Medulla oblongata (tissue), 1 donor: ENCODE measurements around the gene CCDC124.

Source experiments
- DNase-seq: peaks from one replicate; pipeline ENCODE4 v3.0.0-alpha.2; 2015; ENCODE audit errors: extremely low spot score

Gene CCDC124

DNA sequence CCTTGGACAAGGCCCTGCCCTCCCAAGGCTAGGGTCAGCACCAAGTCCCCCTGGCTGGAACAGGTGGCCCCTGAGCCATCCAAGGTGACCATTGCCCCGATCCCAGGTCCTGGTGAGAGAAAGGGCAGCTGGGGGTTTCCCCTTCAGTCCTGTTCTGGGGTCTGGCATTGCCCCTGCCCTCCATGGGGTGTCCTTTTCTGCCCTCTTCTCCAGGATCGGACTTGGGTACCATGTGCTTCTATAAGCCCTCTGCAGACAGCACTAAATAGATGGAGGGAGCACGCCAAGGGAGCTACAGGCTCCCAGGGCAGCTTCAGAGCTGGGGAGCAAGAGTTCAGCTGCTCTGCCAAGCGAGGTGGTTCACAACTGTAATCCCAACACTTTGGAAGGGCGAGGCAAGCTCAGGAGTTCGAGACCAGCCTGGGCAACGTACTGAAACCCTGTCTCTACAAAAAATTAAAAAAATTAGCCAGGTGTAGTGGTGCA, 20.5 kb downstream of the CCDC124 start:
- DNase-seq: no peak

DNA sequence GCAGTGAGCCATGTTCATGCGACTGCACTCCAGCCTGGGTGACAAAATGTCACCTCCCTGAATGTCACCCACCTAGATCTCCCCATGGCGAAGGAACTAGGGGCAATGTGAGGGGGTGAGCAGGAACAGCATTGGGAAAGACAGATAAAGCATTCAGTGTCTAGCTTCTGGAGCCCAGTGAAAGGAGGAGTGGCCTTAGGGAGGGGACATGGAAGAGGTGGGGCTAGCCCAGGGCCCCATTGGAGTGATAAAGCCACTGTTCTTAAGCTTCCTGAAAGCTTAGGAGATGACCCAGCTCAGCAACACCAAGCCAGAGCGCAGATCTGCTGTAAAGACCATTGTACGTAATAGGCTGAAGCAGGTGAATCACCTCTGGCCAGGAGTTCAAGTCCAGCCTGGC, 21.1 kb downstream of the CCDC124 start:
- no peak for DNase-seq

DNA sequence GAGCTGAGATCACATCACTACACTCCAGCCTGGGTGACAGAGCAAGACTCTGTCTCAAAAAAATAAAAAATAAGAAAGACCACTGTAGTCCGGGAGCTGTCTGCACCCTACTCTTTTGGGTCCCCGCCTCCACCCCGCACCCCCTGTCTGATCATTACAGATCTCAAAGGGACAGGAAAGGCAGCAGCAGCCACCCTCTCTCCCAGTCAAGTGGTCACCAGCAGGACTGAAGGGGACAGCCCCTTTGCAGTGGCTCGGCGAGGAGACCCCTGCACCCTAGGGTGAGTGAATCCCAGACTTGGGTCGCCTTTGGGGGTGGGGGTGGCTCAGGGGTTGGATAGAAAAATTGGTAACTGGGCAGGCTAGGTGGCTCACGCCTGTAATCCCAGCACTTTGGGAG, 21.6 kb downstream of the CCDC124 start:
- no peak for DNase-seq

DNA sequence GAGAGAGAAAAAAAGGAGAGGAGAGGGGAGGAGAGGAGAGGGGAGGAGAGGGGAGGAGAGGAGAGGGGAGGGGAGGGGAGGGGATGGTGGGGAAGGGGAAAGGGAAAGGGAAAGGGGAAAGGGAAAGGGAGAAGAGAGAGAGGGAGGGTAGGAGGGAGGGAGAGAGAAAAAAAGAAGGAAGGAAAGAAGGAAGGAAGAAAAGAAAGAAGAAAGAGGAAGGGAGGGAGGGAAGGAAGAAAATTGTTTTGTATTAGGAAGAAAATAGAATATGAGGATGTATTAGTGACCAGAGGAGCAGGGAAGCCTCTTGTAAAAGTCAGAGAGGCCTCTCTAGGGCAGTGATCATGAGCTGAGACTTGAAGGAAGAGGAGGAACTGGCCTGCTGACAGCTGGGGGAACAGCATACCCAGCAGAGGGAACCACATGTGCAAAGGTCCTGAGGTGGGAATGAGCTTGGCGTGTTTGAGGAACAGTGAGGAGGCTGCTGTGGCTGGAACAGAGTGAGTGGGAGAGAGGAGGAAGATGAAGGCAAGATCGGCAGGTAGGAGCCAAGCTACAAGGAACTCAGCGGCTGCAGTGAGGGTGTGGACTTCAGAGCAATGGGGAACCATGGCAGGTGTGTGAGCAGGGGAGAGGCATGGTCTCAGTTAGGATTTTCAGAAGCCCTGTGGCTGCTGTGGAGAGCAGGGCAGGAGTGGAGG, 24.5 kb downstream of the CCDC124 start:
- no peak for DNase-seq

DNA sequence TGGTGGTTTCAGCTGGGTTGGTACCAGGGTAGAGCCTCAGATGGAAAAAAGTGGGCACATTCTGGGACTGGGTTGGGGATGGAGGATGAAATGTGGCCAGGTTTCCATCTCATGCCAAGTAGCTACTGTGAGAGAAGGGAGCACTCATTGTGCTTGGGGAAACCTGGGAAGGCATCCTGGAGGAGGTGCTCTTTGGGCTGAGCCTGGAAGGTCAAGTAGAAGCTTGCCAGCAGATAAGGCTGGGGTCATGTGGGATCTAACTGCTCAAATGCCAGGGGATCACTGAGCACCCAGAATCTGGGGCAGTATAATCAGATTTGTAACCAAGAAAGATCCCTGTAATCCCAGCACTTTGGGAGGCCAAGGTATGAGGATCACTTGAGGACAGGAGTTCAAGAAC, 25.1 kb downstream of the CCDC124 start:
- DNase-seq: no peak

DNA sequence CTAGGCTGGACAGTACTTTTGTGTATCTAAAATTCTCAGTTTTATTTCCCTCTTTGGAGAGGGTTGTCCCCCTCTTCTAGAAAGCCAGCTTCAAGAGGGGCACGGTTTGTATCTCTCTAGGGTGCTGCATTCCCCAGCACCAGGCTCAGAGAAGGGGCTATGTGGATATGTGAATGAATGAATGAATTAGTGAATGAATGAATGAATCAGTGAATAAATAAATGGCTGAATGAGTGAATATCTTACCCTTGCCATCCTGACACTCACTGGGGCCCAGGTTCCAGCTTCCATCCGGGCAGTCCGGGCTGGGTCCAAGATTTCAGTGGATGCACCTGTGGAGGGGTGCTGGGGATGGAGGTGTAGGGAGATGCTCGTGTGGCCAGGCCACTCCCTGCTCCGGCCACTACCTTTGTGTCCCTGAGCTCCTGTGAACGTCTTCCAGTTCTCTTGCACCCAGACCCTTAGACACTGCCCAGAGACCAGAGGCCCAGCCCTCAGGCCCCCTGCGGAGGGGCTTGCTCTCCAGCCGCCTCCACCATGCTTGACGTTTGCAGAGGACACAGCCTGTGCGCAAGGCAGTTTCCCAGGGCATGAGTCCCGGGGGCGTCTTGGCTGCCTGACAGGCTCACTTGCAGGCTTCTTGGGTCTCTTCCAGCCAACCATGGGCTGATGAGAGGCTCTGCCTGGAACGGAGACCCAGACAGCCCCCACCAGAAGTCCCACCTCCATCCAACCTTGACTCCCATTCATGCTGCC, 31.3 kb downstream of the CCDC124 start:
- no peak for DNase-seq

DNA sequence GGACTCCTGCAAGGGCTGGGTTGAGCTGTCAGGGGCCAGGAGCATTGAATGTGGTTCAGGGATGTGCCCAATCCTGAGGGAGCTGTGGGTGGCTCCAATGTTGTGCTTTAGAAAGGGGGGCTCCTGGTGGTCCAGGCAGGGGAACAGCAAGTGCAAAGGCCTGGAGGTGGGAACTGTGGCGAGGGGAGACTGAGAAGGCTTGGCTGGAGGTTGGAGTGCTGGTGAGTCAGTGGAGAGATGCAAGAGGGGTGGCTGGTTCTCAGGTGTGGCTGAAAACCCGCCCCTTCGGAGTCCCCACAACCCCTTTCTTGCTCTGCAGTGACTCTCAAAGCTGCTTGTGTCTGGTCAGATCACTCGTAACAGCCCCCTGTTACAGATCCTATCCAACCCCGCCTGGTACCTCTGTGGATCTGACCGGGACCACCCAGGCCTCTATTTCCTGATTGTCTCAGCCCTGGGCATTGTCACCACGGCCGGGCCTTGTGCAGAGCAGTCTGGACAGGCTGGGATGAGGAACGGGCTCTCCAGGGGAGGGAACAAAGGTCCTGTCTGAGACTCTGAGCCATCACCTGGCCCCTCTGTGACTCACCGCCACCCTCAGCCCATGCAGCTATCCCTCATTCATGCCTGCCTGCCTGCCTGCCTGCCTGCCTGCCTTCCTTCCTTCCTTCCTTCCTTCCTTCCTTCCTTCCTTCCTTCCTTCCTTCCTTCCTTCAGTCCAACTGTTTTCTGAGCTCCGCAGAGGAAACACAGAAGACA, 32.7 kb downstream of the CCDC124 start:
- no peak for DNase-seq

DNA sequence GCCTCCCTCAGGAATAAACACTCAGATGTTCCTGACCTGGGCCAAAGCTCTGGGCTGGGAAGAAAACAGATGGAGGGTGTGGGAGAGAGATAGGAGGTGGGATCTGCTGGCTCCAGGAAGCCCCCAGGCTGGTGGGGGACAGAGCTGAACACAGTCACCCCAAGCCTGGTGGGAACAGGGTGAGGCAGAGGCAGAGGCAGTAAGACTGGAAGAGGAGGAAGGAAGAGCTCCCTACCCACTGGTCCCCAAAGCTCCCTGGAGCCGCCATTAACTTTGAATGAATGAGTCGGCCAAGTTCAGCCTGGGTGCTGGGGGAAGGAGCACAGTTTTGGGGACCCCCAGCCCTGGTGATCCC, 33.3 kb downstream of the CCDC124 start:
- no peak for DNase-seq

DNA sequence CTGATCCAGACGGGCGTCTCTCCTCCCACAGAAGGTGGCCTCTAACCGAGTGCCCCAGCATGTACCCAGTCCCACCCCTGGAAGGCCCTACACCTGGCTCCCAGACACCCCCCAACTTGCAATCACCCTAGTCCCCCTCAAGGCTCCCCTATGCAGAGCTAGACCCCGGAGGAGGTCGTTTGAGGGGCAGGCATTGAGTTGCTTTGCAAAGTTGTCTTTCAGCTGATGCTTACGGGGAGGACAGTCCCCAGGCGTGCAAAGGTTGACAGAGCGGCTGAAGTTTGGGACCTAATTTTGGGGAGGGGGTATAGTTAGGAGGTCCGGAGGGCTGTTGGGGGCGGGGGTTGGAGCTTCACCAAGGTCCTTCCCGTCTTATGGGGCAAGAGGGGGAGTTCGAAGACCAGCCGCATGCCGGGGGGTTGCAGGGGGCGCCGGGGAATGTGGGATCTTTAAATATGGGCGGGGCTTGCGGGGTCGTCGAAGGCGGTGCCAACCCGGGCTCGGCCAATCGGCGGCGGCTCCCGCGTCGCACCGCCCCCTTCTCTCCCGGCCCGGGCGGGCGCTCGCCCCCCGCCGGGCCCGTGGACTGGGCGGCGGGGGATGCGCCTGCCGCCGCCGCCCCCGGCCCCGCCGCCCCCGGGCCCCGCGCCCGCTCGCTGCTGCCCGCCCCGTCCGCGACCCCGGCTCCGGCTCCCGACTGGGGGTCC, 33.9 kb downstream of the CCDC124 start, which contains the start of gene KCNN1:
Gene KCNN1, plus strand, starts transcription at position 558 of the 707 bp plus-strand sequence. CDS start 6,782 bp downstream, outside the sequence.
- DNase-seq: no peak

DNA sequence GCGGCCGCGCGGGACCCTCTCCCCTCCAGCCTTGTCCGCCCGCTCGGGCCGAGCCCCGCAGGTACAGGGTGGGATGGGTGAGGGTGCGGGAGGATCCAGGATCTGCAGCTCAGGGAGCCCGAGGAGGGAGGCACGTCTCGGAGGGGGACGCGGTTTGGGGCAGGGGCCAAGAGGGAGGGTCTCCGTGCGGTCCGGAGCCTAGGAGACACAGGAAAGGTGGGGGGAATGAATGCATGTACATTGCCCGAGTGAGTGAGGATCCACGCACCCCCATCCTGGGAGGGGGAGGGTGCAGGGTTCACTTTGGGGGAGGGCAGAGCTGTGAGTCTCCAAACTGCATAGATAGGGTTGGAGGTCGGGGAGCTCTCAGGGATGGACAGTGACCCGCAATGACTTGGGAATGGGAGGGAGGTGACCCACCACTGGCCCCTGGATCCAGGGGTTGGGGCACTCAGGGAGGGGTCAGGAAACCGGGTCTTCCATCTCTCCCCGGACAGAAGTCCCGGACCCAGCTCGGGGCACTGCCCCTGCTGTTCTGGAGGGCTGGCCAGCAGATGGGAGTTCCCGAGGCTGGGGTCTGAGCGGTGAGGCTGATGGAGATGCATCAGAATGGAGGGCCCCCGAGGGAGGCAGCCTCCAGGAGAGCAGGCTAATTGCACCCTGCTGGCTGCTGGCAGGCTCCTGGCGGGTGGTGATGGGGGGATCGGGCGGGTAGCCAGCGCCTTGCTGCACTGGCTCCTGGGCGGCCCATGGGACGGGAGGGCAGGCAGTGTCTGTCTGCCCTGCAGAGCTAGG, 34.6 kb downstream of the CCDC124 start:
- DNase-seq: no peak

DNA sequence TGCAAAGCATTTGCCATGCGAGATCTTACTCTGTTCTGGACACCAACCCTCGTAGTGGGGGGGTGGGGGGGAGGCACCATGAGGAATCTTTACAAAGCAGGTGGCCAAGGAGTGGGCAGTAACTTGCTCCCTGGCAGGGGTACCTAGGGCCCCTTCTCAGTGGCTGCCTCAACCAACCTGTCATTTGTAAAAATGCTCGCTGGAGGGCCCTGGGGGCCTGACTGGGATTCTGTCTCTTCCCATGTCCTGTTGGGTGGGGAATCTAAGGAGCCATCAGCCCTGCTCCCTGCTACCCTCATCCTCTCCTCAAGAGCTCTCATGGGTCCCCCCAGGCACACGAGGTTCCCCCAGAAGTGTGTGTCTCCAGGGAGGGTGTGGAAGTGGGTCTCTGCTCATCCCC, 35.5 kb downstream of the CCDC124 start:
- DNase-seq: no peak

DNA sequence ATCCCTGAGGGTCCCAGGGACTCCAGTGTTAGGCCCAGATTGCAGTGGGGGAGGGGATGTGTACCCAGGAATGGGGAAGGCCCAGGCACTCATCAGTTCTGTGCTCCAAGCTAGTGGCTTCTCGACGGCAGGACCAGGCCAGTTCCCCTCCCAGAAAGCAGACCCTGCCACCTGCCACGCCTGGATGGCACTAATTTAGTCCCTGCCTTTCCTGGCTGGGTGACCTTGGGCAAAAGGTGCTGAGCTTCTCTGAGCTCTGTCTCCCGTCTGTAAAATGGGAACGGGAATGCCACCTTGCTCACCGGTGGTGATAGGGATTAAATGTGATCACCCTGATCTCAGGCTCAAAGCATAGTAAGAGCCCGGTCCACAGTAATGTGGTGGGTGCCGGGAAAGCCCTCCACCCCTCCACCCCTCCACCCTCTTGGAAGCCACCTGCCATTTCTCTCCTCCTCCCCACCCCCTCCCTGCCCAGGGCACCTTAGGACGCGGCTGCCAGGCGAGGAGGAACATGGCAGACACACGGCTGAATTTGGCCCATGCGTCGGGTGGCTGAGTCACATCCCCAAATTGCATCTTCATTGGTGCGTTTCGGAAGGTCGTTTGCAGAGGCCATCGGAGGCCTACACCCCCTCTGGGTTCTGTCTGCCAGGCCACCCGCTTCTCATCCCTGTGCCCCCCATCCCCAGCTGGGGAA, 36.4 kb downstream of the CCDC124 start:
- DNase-seq: no peak

DNA sequence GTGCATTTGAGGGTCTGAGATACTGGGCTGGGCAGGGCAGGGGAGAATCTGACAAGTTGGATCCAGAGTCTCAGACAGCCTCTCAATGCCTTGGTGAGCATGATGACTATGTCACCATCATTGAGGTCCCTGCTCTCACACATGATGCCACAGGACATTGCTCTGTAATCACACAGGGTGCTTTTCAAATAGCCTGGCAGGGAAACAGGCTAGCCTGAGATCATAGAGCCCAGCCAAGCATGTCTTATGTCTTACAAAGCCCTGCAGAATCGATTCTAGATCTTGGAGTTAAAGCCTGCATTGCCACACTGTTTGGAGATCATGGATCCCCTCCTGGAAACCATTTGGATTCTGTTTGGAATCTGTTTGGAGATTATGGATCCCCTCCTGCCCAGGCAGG, 39.4 kb downstream of the CCDC124 start:
- no peak for DNase-seq

DNA sequence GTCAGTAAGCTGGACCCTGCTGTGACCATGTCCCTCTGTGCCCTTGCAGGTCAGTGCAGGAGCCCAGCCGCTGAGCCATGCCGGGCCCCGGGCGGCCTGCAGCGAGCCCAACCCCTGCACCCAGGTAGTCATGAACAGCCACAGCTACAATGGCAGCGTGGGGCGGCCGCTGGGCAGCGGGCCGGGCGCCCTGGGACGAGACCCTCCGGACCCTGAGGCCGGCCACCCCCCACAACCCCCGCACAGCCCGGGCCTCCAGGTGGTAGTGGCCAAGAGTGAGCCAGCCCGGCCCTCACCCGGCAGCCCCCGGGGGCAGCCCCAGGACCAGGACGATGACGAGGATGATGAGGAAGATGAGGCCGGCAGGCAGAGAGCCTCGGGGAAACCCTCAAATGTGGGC, 40.9 kb downstream of the CCDC124 start:
- no peak for DNase-seq

DNA sequence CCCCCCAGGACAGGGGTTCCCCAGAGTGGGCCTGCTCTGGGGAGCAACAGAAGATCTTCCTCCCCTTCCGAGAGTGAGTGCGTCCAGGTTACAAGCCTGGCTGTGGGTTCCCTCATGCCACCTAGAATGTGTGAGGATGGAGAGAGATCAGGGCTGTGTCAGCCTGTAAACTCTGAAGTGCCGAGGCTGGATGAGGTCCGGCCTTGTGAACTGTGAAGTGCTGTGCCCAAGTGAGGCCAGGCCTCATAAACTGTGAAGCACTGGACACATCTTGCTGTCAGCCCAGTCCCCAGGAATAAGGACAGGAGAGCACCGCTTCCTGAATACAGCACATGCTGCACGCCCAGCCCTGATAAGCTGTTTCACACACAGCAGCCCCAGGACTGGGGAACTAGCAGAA, 41.7 kb downstream of the CCDC124 start:
- no peak for DNase-seq

DNA sequence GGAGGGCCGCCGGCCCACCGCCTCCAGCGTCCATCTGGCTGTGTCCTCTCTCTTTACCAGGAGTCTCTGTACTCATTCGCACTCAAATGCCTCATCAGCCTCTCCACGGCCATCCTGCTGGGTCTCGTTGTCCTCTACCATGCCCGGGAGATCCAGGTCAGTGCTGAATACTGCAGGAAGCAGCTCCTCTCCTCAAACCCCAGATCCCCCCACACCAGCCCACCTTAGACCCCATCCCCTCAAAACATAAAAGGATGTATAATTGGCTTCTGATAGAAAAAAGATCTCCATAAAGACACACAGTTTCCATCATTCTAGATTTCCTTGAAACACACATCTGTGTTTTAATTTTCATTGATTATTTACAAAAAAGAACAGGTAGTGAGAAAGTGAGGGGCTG, 42.2 kb downstream of the CCDC124 start:
- no peak for DNase-seq

DNA sequence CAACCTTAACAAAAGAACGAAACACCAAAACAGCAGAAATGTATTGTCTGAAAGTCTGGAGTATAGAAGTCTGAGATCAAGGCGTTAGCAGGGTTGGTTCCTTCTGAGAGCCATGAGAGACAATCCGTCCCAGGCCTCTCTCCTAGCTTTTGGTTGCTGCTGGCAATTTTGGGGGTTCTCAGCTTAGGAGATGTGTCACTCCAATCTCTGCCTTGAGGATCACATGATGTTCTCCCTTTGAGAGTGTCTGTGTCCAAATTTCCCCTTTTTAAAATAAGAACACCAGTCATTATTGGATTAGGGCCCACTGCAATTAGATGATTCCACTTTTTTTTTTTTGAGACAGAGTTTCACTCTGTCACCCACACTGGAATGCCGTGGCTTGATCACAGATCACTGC, 44.2 kb downstream of the CCDC124 start:
- peak; percentile 46 for DNase-seq

DNA sequence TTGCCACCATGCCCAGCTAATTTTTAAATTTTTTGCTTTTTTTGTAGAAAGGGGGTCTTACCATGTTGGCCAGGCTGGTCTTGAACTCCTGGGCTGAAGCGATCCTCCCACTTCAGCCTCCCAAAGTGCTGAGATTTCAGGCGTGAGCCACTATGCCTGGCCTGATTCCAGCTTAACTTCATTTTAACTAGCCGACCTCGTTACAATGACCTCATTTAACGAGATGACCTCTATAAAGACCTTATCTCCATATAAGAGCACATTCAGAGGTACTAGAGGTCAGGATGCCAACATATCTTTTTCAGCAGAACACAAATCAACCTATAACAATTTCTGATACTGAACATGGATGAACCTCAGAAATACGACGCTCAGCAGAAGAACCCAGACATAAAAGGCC, 44.7 kb downstream of the CCDC124 start:
- no peak for DNase-seq

DNA sequence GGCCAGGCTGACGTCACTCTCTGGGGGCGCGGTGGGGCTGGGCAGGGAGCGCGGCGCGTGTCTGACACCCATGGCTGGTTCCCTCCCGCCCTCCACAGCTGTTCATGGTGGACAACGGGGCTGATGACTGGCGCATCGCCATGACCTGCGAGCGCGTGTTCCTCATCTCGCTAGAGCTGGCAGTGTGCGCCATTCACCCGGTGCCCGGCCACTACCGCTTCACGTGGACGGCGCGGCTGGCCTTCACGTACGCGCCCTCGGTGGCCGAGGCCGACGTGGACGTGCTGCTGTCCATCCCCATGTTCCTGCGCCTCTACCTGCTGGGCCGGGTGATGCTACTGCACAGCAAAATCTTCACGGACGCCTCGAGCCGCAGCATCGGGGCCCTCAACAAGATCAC, 48.8 kb downstream of the CCDC124 start:
- DNase-seq: no peak

DNA sequence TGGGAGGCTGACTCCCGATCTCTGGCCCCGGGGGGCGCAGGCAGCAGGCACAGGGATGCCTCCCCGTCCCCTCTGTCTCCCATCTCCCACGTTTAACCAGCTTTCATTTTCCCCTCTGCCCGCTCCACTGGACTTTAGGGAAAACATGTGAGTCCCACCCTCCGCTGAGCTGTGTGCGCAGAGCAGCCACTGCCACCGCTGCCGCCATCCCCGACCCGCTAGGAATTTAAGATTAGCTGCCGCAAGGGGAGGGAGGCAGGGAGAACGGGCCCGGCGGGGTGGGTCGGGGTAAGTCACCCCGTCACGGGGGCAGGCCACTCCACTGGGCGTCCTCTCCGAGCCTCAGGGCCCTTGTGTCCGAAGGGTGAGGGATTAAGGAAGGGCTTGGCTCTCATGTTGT, 49.6 kb downstream of the CCDC124 start:
- no peak for DNase-seq
